Skeletal muscle satellite cell (primary cell): ENCODE data around the gene POLA1.

Source experiments
- H3K27me3 ChIP-seq: 2 replicates; pipeline ENCODE4 v1.7.0; 2013; ENCODE audit warnings: low read length; ENCODE audit not compliant: control insufficient read depth, insufficient read depth
- H3K36me3 ChIP-seq: 2 replicates; pipeline ENCODE4 v1.7.0; 2013; ENCODE audit warnings: mild to moderate bottlenecking, control low read depth, low read length; ENCODE audit not compliant: insufficient read depth
- H3K4me1 ChIP-seq: 2 replicates; pipeline ENCODE4 v1.7.0; 2013; ENCODE audit warnings: low read length; ENCODE audit not compliant: control insufficient read depth, insufficient read depth
- H3K4me2 ChIP-seq: 2 replicates; pipeline ENCODE4 v1.7.0; 2013; ENCODE audit warnings: mild to moderate bottlenecking, low read length
- H3K4me3 ChIP-seq: 2 replicates; pipeline ENCODE4 v1.7.0; 2013; ENCODE audit warnings: low read length
- H3K9ac ChIP-seq: 2 replicates; pipeline ENCODE4 v1.7.0; 2013; ENCODE audit warnings: mild to moderate bottlenecking, low read depth, low read length, moderate library complexity
- H3K9me3 ChIP-seq: replicated peaks from 2 replicates; pipeline ENCODE4 v1.7.0; 2013; ENCODE audit warnings: mild to moderate bottlenecking, control low read depth, low read length

The POLA1 gene

DNA sequence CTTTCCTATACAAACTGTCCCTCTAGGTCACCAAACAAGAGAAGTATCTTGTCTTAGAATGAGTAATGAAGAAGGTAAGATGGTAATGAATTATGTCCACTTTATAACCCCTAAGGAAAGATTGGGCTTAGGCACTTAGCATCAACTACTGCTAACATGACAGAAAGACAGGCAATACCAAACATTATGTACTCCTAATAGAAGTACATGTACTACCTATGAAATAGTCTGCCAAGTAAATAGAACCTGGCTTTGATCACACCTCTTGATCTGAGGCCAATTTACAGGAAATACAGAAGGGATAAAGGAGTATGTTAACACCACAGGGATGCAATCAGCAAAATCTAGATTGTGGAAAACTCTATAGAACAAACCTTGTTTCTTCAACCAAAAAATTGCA is 32.4 kb upstream of the POLA1 start:
- Histone ChIP-seq H3K9me3 (no peaks in the 10 kb centered on the region), H3K36me3 (no peaks in the 10 kb centered on the region), H3K4me2 (no peak overlapping the region), H3K4me1 (no peaks in the 10 kb centered on the region), H3K4me3 (no peak overlapping the region), H3K27me3 (no peaks in the 10 kb centered on the region), H3K9ac (no peak overlapping the region)

DNA sequence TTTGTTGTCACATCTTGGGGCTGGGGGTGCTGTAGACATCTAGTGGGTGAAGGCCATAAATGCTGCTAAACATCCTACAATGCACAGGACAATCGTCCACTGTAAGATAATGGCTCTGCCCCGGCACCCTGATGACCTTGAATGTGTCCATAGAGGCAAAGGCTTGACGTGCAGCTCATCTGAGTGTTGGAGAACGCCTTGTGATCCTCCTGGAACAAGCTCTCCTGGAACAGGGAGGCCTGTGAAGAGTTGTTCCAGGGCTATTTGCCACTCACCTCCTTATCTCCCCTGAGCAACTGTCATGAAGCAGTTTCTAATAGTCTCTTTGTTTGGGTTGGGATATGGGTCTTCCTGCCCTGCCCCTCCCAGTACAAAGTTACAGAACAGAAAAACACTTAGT is 31.4 kb upstream of the POLA1 start:
- no peaks in the 10 kb centered on the region for H3K27me3 ChIP-seq

DNA sequence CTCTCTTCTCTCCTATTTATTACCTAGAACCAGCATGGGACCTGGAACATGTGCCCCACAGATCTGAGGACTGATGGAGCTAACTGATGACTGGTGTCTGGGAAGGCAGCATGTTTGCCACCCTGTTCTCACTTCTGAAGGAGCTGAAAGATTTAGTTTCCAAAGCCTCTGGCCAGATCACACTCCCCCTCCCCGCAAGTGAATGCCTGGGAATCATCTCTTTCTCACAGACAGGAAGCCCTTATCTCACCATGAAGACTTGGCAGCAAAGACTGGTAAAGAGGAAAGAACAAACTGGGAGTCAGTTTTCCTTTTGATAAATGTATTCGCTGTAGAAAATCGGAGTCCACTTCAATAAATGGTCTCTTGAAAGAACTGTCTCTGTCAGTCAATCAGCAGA is 25.6 kb upstream of the POLA1 start:
- Histone ChIP-seq H3K4me2 (no peak overlapping the region), H3K36me3 (no peaks in the 10 kb centered on the region), H3K27me3 (peaks cover 3% of the 10 kb centered on the region), H3K4me1 (no peaks in the 10 kb centered on the region), H3K9ac (no peak overlapping the region), H3K9me3 (no peaks in the 10 kb centered on the region), H3K4me3 (no peak overlapping the region)

More for the DNA sequence above, 31.4 kb upstream of the POLA1 start:
- no peak overlapping the region for H3K9ac ChIP-seq
- no peaks in the 10 kb centered on the region for H3K9me3 ChIP-seq
- no peak overlapping the region for H3K4me3 ChIP-seq
- H3K36me3 ChIP-seq = no peaks in the 10 kb centered on the region
- H3K4me2 ChIP-seq = no peak overlapping the region
- H3K4me1 ChIP-seq = no peaks in the 10 kb centered on the region

DNA sequence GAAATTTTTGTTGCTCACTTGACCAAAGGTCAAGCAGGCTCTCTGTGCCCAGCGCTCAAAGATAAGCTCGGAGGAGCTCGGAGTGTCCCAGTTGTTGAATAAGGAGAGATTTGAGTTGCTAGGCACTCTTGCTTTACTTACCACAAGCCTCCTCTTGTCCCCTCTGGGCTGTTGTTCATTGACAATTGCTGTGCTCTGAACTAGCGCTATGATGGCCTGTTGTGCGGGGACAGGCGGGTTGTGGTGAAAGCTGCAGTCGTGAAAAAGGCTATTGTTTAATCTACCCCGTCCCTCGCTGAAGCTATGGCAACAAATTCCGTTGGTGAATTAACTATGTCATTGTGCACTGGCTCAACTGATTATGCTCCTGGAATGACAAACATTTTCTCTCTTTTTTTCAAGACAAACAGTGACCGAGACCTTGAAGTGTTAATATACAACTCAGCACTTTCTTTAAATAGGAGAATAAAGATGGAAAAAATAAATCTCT is 21.0 kb upstream of the POLA1 start:
- no peak overlapping the region for H3K9ac ChIP-seq
- H3K4me1 ChIP-seq = no peaks in the 10 kb centered on the region
- H3K4me2 ChIP-seq = no peak overlapping the region
- peaks cover 9% of the 10 kb centered on the region for H3K27me3 ChIP-seq
- H3K9me3 ChIP-seq = no peaks in the 10 kb centered on the region
- H3K4me3 ChIP-seq = no peak overlapping the region
- H3K36me3 ChIP-seq = no peaks in the 10 kb centered on the region

DNA sequence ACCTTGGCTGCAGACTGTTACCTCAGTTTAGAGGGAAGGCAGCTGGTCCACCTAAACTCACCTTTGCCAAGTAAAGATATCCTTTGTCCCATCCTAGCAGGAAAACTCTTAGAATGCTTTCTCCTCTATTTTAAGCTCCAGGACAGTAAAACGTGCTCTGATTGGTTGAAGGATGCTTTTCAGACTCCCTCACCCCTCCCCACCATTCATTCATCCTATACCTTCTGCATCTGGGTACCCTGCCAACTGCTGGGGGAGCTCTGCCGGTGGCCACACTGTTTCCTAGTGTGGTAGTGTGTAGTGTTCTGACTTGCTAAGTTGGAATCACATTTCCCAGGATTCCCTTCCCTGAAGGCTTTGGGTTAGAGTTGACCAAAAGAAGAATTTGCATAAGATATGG is 20.3 kb upstream of the POLA1 start:
- H3K9ac ChIP-seq = no peak overlapping the region
- no peaks in the 10 kb centered on the region for H3K36me3 ChIP-seq
- peaks cover 6% of the 10 kb centered on the region for H3K27me3 ChIP-seq
- no peaks in the 10 kb centered on the region for H3K9me3 ChIP-seq
- no peaks in the 10 kb centered on the region for H3K4me1 ChIP-seq
- H3K4me3 ChIP-seq = no peak overlapping the region
- H3K4me2 ChIP-seq = no peak overlapping the region

DNA sequence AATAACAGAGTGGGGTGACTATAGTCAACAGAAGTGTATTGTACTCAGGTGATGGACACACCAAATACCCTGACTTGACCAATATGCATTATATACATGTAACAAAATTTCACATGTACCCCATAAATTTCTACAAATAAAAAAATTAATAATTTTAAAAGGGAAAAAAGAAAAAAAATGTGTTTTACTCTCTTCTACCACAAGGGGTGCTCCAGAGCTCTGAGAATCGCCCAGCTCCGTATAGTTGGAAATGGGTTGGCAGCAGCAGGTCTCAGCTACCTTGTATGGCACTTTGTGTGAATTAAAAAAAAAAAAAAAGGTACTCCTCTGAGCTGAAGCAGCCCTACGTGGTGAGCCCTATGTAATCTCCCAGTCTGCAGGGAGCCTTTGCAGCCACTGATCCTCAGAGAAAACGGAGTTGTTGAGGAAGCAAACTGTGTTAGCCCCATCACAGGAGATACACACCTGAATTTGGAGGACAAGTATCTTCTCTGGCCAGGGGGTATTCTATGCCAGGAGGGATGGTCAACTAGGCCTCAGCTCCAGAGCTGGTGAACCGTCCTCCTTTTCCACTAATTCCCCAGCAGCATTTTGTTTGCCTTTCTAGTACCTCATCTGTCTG is 17.2 kb upstream of the POLA1 start:
- no peak overlapping the region for H3K9ac ChIP-seq
- peaks cover 6% of the 10 kb centered on the region for H3K27me3 ChIP-seq
- H3K9me3 ChIP-seq = no peaks in the 10 kb centered on the region
- no peak overlapping the region for H3K4me2 ChIP-seq
- no peak overlapping the region for H3K4me3 ChIP-seq
- H3K4me1 ChIP-seq = no peaks in the 10 kb centered on the region
- H3K36me3 ChIP-seq = no peaks in the 10 kb centered on the region

DNA sequence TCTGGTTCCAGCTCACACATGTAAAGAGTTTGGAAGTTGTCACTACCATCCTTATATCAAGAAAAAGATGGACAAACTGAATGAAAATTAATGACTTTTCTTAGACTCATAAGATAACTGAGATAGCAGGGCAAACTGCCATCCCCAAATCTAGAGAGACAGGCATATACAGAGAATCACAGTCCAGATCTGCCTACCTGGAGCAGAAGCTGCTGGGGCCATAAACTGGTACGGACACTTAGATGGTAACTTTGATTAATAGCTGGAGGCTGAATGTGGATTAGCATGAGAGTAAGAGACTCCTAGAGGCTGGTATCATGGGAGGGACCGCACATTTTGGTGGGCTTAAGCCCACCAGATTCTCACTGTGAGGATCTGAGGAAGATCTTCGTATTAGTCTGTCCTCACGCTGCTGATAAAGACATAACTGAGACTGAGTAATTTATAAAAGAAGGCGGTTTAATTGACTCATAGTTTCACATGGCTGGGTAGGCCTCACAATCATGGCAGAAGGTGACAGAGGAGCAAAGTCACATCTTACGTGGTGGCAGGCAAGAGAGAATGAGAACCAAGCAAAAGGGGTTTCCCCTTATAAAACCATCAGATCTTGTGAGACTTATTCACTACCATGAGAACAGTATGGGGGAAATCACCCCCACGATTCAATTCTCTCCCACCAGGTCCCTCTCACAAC is 10.8 kb upstream of the POLA1 start:
- Histone ChIP-seq H3K9me3 (no peaks in the 10 kb centered on the region), H3K36me3 (no peaks in the 10 kb centered on the region), H3K9ac (no peak overlapping the region), H3K4me1 (no peaks in the 10 kb centered on the region), H3K27me3 (no peaks in the 10 kb centered on the region), H3K4me2 (no peak overlapping the region), H3K4me3 (no peak overlapping the region)

DNA sequence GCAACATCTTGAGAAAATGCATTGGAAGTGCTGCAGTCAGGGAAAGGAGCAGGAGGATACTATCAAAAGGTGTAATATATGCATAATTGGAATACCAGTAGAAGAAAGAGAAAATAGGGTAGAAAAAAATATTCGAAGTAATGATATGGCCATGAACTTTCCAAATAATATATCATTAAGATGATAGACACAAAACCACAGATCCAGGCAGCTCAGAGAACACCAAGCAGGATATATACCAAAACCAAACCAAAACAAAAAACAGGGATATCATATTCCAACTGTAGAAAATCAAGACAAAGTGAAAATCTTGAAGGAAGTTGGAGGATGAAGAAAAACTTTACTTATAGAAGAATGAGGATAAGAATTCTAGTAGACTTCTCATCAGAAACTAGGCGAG is 9.7 kb upstream of the POLA1 start:
- no peak overlapping the region for H3K9ac ChIP-seq
- H3K4me2 ChIP-seq = no peak overlapping the region
- no peak overlapping the region for H3K4me3 ChIP-seq
- no peaks in the 10 kb centered on the region for H3K4me1 ChIP-seq
- no peaks in the 10 kb centered on the region for H3K27me3 ChIP-seq
- H3K36me3 ChIP-seq = no peaks in the 10 kb centered on the region
- no peaks in the 10 kb centered on the region for H3K9me3 ChIP-seq

DNA sequence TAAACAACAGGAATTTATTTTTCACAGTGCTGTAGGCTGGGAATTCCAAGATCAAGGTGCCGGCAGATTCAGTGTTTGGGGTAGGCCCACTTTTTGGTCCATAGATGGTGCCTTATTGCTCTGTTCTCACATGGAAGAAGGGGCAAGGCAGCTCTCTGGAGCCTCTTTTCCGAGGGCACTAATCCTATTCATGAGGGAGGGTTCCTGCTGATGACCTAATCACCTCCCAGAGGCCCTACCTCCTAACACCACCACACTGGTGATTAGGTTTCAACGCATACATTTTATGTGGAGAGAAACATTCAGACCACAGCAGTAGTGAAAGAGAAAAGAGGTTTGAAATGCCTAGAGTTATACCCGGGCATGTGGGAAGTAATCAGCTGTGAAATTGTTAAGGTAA is 1.4 kb upstream of the POLA1 start:
- Histone ChIP-seq H3K4me3 (no peak overlapping the region), H3K4me2 (no peak overlapping the region), H3K9ac (no peak overlapping the region), H3K4me1 (no peaks in the 10 kb centered on the region), H3K36me3 (no peaks in the 10 kb centered on the region), H3K9me3 (no peaks in the 10 kb centered on the region), H3K27me3 (no peaks in the 10 kb centered on the region)

DNA sequence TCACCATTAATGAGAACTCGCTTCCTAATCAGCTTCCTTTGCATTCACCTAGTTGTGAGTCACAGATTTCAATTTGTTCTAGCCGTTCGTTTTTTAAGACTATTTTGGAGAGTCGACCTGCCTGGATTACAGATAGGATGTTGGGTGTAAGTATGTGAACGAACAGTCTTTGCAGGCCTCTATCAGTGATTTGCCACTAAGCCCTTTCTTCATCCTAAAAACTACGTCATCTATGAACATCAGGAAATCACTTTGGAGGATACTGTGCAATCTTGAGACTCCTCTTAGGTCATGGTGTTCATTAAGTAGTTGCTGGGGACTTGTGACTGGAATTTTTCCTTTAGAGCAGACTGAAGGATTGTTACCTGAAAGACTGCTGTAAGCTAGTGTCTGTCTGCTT is 1.1 kb downstream of the POLA1 start:
- H3K4me2 ChIP-seq = peak overlapping the region; percentile 80
- H3K4me3 ChIP-seq = peak overlapping the region; percentile 82
- no peaks in the 10 kb centered on the region for H3K4me1 ChIP-seq
- no peaks in the 10 kb centered on the region for H3K36me3 ChIP-seq
- no peaks in the 10 kb centered on the region for H3K27me3 ChIP-seq
- H3K9ac ChIP-seq = peak overlapping the region; percentile 81
- H3K9me3 ChIP-seq = no peaks in the 10 kb centered on the region

DNA sequence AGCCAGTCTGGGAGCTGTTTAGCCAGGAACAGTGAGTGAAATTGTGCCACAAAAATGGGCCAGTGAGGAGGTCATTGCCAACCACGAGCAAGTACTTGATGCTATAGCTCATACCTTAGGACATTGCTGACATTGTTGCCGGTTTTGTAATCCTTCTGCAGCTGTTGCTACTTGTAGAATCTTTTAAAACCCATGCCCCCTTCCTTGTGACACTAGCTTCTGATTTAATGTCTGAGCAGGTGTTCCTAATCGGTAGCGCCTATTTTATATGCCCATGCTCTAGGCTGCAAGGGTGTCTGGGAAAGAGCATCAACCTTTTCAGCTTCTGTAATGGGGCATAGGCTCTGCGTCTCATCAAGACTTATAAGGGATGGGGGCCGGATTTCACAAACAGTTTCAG is 2.6 kb downstream of the POLA1 start:
- Histone ChIP-seq H3K36me3 (no peaks in the 10 kb centered on the region), H3K27me3 (no peaks in the 10 kb centered on the region), H3K4me3 (no peak overlapping the region), H3K4me1 (no peaks in the 10 kb centered on the region), H3K9me3 (no peaks in the 10 kb centered on the region), H3K4me2 (no peak overlapping the region), H3K9ac (no peak overlapping the region)
